Hepatocyte (in vitro differentiated cells): ENCODE measurements around the gene CYP2B6.

Source experiments
- CTCF ChIP-seq: fragments of 200-600 bp; sonication (generic); IDR thresholded peaks from 2 replicates; pipeline ENCODE4 v1.5.1; 2016; ENCODE audit warnings: antibody characterized with exemption, mild to moderate bottlenecking; ENCODE audit not compliant: poor library complexity
- EZH2 ChIP-seq: fragments of 200-600 bp; sonication (generic); IDR thresholded peaks from 2 replicates; pipeline ENCODE4 v1.6.1; 2016; ENCODE audit warnings: antibody characterized with exemption, mild to moderate bottlenecking, borderline replicate concordance

DNA sequence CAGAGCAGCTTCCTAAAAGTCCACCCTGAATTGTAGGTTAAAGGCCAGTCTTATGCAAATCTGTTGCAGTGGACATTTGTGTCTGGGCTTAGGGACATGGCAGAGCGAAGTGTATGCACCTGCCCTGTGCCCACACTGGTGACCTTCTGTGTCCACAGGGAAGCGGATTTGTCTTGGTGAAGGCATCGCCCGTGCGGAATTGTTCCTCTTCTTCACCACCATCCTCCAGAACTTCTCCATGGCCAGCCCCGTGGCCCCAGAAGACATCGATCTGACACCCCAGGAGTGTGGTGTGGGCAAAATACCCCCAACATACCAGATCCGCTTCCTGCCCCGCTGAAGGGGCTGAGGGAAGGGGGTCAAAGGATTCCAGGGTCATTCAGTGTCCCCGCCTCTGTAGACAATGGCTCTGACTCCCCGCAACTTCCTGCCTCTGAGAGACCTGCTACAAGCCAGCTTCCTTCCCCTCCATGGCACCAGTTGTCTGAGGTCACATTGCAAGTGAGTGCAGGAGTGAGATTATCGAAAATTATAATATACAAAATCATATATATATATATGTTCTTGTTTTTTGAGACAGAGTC is 25.5 kb downstream of the CYP2B6 start:
- TF ChIP-seq CTCF (no peak), EZH2 (no peak)
